SW 1271 (cell line): ENCODE results near the gene TAP1.
A peak's percentile ranks its signal among the peaks of the same experiment; 100 is the strongest.

ENCODE experiments used
- DNase-seq, 2 experiments: peaks; one replicate each; lab custom pipeline; 2025; lab: John Stamatoyannopoulos, UW

The TAP1 gene

GRCh38 chr6:32862725-32863124 is 9.2 kb upstream of the TAP1 start:
- DNase-seq: no peak

GRCh38 chr6:32860674-32861073 is 7.2 kb upstream of the TAP1 start:
- no peak for DNase-seq

GRCh38 chr6:32858194-32858593 is 4.7 kb upstream of the TAP1 start:
- DNase-seq: no peak

GRCh38 chr6:32857156-32857891 is 3.8 kb upstream of the TAP1 start:
- no peak for DNase-seq

- no peak for DNase-seq
Measured at GRCh38 chr6:32855467-32856174, 2.1 kb upstream of the TAP1 start.

- no peak for DNase-seq
Measured at GRCh38 chr6:32854376-32855178, 1.1 kb upstream of the TAP1 start.

- peak in 1 of 2 experiments; percentile 25 for DNase-seq
Measured at GRCh38 chr6:32852844-32853540, 512 bp downstream of the TAP1 start.

- DNase-seq: no peak
Measured at GRCh38 chr6:32852018-32852843, 1.3 kb downstream of the TAP1 start.

- DNase-seq: no peak
Measured at GRCh38 chr6:32851025-32851424, 2.5 kb downstream of the TAP1 start.

- DNase-seq: no peak
Measured at GRCh38 chr6:32849126-32849525, 4.4 kb downstream of the TAP1 start.

- no peak for DNase-seq
Measured at GRCh38 chr6:32847795-32848194, 5.7 kb downstream of the TAP1 start.

GRCh38 chr6:32847004-32847403 is 6.5 kb downstream of the TAP1 start:
- no peak for DNase-seq

- no peak for DNase-seq
Measured at GRCh38 chr6:32845384-32845884, 8.1 kb downstream of the TAP1 start.

- DNase-seq: no peak
Measured at GRCh38 chr6:32844839-32845383, 8.6 kb downstream of the TAP1 start.

- peak; percentile 92 to 95 for DNase-seq
Measured at GRCh38 chr6:32843979-32844838, 9.3 kb downstream of the TAP1 start, which contains the start of gene PSMB8. PSMB8 (minus strand) TSS chr6:32844047; CDS start chr6:32843996, 51 bp downstream.

- no peak for DNase-seq
Measured at GRCh38 chr6:32843331-32843978, 10.0 kb downstream of the TAP1 start.

- DNase-seq: no peak
Measured at GRCh38 chr6:32842690-32843089, 10.8 kb downstream of the TAP1 start.

- no peak for DNase-seq
Measured at GRCh38 chr6:32842021-32842650, 11.4 kb downstream of the TAP1 start.
